Stimulated activated CD4-positive, alpha-beta T cell treated with anti-CD3 and anti-CD28 coated beads, Interleukin-12 subunit alpha, Interleukin-12 subunit beta, amount 100 ng/mL, for 48 hours (primary cell): ENCODE measurements around the gene FANCB.
A peak's percentile ranks its signal among the peaks of the same experiment; 100 is the strongest.

Source experiments
- DNase-seq, 3 donors: peaks; one replicate each; pipeline ENCODE4 v3.0.0-alpha.2; 2020; ENCODE audit warnings: low read depth in 2 of 3, low spot score in 1 of 3

The FANCB gene

GRCh38 chrX:14837155-14837554 is 35.7 kb downstream of the FANCB start:
- DNase-seq = no peak

DNA sequence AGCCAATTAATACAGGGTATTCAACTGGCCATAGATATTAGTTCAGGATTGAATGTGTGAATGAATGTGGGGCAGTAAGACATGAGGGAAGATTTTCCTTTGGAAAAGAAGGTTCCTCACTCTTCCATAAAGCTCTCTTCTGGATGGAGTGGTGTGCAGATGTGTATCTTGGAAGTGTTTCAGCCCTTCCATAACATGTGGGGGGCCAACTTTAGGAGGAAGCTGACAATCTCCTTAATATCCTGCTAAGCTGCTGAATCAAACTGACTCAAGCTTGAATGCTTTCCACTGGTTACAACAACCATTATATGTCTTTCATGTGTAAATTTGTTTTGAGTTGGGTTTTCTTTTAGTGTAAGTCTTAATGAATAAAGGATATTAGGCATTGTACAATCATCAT is 40.3 kb downstream of the FANCB start:
- DNase-seq = no peak

- no peak for DNase-seq
These were observed 40.7 kb downstream of the FANCB start for GRCh38 chrX:14832151-14832550.

DNA sequence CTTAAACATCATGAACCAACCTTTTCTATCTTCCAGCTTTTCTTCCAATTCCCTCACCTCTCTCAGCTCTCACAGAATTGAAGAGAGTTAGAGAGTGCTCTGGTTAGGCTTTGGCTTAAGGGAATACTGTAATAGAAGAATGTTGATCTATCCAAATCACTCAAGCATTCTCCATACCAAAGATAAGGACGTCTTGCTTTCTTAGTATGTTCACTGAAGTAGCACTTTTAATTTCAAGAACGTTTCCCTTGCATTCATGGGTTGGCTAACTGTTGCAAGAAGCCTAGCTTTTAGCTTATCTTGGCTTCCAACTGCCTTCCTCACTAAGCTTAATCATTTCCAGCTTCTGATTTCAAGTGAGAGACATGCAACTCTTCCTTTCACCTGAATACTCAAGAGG is 43.2 kb downstream of the FANCB start:
- no peak for DNase-seq

- DNase-seq = no peak
These were observed 46.5 kb downstream of the FANCB start for GRCh38 chrX:14826319-14826718.

- DNase-seq = no peak
These were observed 47.0 kb downstream of the FANCB start for GRCh38 chrX:14825851-14826250.

- no peak for DNase-seq
These were observed 53.1 kb downstream of the FANCB start for GRCh38 chrX:14819769-14820168.

DNA sequence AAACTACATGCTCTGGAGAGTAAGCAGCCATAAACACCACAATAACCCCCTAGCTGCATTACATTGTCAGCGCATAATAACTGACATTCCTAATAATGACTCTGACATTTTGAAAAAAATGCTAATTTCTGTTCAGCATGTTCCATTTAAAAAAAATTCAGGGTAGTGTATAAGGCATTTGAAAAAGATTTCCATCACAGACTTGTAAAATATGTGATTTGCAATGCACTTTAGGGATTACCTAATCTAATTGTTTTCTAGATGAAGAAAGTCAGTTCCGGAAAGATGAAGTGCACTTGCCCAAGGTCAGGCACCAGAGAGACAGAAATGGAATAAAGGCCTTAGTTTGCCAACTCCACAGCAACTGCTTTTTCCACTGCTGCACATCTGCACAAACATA is 55.3 kb downstream of the FANCB start:
- DNase-seq = no peak

- DNase-seq = no peak
These were observed 69.7 kb downstream of the FANCB start for GRCh38 chrX:14802943-14803710.

GRCh38 chrX:14801136-14801535 is 71.7 kb downstream of the FANCB start:
- no peak for DNase-seq

DNA sequence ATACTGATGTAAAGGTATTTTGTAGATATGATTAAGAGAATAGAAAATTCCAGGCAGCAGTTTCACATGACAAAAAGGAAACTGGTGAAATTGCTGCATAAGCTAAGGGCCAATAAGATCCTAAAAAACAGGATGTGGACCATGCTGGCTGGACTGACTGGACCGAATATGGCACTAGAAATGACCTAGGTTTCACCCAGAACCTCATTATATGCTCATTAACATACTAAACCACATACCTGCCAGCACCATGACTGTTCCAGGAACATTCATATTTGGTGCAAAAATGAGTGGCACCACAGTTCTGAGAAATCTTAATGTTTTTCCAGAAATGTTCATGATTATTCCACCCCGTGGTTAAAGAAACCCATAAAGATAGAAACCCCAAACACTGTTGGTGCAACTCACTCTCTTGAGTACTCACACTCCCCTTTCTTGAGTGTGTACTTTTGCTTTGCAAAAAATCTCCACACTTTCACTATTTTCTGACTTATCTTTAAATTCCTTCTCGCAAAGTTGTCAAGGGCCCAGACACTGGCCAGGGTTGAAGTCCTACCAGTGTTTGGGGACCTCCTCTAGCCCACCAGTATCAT is 74.0 kb downstream of the FANCB start:
- DNase-seq = peak in 1 of 3 donors; percentile 25
